Nephron progenitor cell (in vitro differentiated cells): Measurements from ENCODE around the gene PGP.
A peak's percentile ranks its signal among the peaks of the same experiment; 100 is the strongest.

Source experiments
- DNase-seq: peaks from one replicate; pipeline ENCODE4 v3.0.0; 2021
- H3K27ac Mint-ChIP-seq: 2 replicates; pipeline ENCODE4 v1.8.0; 2021; ENCODE audit warnings: mild to moderate bottlenecking, moderate library complexity, mixed read lengths
- H3K27me3 Mint-ChIP-seq: 2 replicates; pipeline ENCODE4 v1.8.0; 2021; ENCODE audit warnings: mild to moderate bottlenecking, low read depth, mixed read lengths; ENCODE audit not compliant: poor library complexity
- H3K36me3 Mint-ChIP-seq: 2 replicates; pipeline ENCODE4 v1.8.0; 2021; ENCODE audit warnings: low read depth, mixed read lengths
- H3K4me1 Mint-ChIP-seq: 2 replicates; pipeline ENCODE4 v1.8.0; 2021; ENCODE audit warnings: mixed read lengths
- H3K4me3 Mint-ChIP-seq: 2 replicates; pipeline ENCODE4 v1.8.0; 2021; ENCODE audit warnings: mild to moderate bottlenecking, moderate library complexity, mixed read lengths
- H3K9me3 Mint-ChIP-seq: 2 replicates; pipeline ENCODE4 v1.8.0; 2021; ENCODE audit warnings: mild to moderate bottlenecking, moderate library complexity, mixed read lengths
- TF ChIP-seq, protein P1 (sequence below): fragments of 200-600 bp; sonication (generic); IDR thresholded peaks from 2 replicates; pipeline ENCODE4 v1.5.0; 2021; ENCODE audit warnings: antibody characterized with exemption

The PGP gene

DNA sequence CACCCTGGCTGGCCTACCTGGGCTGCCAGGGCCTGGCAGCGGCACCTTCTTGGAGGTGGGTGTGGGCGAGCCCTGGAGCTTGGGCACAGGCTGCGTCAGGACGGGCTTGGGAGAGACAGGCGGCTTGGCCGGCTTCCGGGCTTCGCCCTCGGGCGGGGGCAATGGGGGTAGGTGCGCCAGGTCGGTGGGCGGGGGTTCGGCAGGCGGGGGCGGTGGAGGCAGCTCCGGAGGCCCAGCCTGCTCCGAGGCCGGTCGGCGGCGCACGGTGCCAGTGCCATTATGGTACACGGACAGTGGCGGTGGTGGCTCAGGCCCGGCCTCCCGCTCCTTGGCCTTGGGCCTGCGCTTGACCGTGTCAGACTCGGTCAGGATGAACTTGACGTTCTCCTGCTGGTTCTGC, 35.1 kb downstream of the PGP start:
- no peaks in the 10 kb centered on the region for H3K9me3 Mint-ChIP-seq
- no peak for DNase-seq
- H3K27ac Mint-ChIP-seq, result no peak overlapping the region
- TF ChIP-seq, protein P1, sequence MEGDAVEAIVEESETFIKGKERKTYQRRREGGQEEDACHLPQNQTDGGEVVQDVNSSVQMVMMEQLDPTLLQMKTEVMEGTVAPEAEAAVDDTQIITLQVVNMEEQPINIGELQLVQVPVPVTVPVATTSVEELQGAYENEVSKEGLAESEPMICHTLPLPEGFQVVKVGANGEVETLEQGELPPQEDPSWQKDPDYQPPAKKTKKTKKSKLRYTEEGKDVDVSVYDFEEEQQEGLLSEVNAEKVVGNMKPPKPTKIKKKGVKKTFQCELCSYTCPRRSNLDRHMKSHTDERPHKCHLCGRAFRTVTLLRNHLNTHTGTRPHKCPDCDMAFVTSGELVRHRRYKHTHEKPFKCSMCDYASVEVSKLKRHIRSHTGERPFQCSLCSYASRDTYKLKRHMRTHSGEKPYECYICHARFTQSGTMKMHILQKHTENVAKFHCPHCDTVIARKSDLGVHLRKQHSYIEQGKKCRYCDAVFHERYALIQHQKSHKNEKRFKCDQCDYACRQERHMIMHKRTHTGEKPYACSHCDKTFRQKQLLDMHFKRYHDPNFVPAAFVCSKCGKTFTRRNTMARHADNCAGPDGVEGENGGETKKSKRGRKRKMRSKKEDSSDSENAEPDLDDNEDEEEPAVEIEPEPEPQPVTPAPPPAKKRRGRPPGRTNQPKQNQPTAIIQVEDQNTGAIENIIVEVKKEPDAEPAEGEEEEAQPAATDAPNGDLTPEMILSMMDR, result no peak
- H3K27me3 Mint-ChIP-seq, result peaks cover 3% of the 10 kb centered on the region
- no peak overlapping the region for H3K4me3 Mint-ChIP-seq
- H3K36me3 Mint-ChIP-seq, result peaks cover 23% of the 10 kb centered on the region
- H3K4me1 Mint-ChIP-seq, result no peaks in the 10 kb centered on the region

DNA sequence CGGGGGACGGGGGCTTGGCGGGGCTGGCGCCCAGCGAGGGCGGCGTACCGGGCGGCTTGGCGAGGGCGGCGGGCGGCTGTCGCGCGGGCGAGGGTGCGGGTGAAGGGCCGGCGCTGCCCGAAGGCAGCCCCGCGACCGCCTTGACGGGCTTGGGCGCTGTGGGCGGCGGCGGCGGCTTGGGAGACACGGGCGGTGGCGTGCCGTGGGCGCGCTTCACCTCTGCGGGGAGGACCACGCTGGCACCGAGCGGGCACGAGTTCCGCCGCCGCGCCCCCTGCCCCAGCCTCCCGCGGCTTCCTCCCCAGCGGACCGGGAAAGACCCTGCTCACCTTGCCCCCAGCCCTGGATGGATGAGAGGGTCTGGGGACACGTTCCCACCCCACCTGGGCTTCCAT, 35.5 kb downstream of the PGP start:
- H3K4me3 Mint-ChIP-seq, result no peak overlapping the region
- H3K4me1 Mint-ChIP-seq, result no peaks in the 10 kb centered on the region
- no peak for DNase-seq
- no peaks in the 10 kb centered on the region for H3K9me3 Mint-ChIP-seq
- peaks cover 23% of the 10 kb centered on the region for H3K36me3 Mint-ChIP-seq
- TF ChIP-seq, protein P1, result no peak
- H3K27ac Mint-ChIP-seq, result no peak overlapping the region
- H3K27me3 Mint-ChIP-seq, result peaks cover 3% of the 10 kb centered on the region

DNA sequence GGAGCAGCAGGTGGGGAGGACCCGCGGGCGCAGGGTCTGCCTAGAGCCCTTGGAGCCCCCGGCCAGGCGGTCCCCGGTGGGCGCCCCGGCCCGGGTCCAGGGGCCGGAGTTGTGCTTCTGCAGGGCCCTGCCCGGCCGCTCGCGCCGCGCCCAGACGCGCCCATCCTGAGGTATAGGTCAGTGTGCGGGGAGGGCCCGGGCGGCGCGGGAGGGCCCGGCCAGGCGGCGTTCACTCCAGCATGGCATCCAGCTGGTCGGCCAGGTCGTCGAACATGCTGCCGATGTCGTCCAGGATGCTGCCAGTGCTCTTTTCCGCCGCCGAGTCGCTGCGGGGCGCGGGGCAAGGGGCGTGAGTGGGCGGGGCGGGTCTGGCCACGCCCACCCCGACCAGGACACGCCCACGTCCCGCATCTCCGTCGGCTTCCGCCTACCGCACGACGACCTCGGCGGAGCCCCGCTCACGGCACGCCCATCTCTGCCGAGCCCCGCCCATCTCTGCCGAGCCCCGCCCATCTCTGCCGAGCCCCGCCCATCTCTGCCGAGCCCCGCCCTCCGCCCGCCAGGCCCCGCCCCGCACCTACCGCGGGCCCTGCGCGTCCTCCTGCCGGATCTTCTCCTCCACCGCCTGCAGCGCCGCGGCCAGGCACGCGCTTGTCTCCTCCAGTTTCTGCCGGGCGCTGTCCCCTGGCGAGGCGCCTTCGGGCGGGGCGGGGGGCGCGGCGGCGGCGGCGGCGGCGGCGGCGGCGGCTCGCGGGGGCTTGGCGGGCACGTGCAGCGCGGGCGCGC, 36.1 kb downstream of the PGP start:
- peak; percentile 59 for DNase-seq
- H3K4me3 Mint-ChIP-seq, result no peak overlapping the region
- no peaks in the 10 kb centered on the region for H3K4me1 Mint-ChIP-seq
- H3K36me3 Mint-ChIP-seq, result peaks cover 23% of the 10 kb centered on the region
- no peak overlapping the region for H3K27ac Mint-ChIP-seq
- peaks cover 3% of the 10 kb centered on the region for H3K27me3 Mint-ChIP-seq
- TF ChIP-seq, protein P1, result no peak
- no peaks in the 10 kb centered on the region for H3K9me3 Mint-ChIP-seq

DNA sequence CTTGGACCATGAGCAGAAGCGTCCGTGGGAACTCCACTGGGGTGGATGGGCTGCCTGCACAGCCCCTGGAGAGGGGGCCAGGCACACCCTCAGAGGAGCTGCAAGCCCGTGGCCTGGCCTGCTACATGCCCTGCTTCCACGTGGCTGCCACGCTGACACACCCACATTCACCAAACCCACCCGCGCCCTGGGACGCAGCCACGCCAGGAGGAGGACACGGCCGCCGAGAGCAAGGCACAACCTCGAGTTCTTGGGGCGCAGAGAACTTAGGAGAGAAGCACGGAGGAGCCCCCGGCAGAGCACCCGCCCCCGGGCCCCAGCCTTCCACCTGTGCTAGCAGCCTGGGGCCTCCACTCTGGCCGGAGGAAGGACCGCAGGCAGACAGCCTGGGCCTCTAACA, 37.1 kb downstream of the PGP start:
- no peaks in the 10 kb centered on the region for H3K9me3 Mint-ChIP-seq
- DNase-seq, result no peak
- no peak overlapping the region for H3K27ac Mint-ChIP-seq
- peaks cover 3% of the 10 kb centered on the region for H3K27me3 Mint-ChIP-seq
- TF ChIP-seq, protein P1, result no peak
- no peaks in the 10 kb centered on the region for H3K4me1 Mint-ChIP-seq
- H3K36me3 Mint-ChIP-seq, result peaks cover 23% of the 10 kb centered on the region
- no peak overlapping the region for H3K4me3 Mint-ChIP-seq

DNA sequence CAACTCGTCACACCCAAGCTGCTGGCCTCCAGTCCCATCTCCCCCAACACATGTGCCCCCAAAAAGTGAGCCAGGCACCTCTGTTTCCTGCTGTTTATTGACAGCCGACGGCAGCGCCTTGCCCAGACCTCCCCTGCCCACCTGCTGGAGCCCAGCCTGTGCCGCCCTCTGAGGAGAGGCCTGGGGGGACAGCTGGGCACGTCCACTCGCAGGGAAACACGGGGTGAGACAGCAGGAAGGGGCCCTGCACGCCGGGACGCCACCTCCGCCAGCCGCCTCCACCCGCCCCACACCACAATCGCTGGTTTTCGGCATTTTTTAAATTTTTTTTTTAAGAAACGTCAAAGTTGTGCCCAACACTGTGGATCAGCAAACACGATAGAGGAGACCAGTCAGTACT, 37.5 kb downstream of the PGP start:
- H3K4me3 Mint-ChIP-seq, result no peak overlapping the region
- no peaks in the 10 kb centered on the region for H3K9me3 Mint-ChIP-seq
- peaks cover 19% of the 10 kb centered on the region for H3K36me3 Mint-ChIP-seq

More for the DNA sequence above, 37.5 kb downstream of the PGP start:
- Mint-ChIP-seq H3K4me1 (no peaks in the 10 kb centered on the region), H3K27ac (no peak overlapping the region), H3K27me3 (peaks cover 3% of the 10 kb centered on the region)
- TF ChIP-seq, protein P1, result no peak
- no peak for DNase-seq
